ENCODE measurements around the gene GSX2.

GRCh38 chr4:54091637-54092404, 8.1 kb upstream of the GSX2 start:
- TF ChIP-seq SIN3A (IDR thresholded peaks at IDR 0.05; ENCODE audit: borderline replicate concordance, insufficient read depth, low read length) (no peak), POLR2AphosphoS5 (IDR thresholded peaks at IDR 0.05; ENCODE audit: low read depth, low read length) (no peak)
